ENCODE results near the gene PNPT1. TPM values are rescaled to one million over a fixed set of nuclear protein-coding genes. Genes with fewer than 3 reads are reported as not detected.

The PNPT1 gene
- total and polyA plus RNA-seq, 2 of the 8 experiments (the other 6 are each of a cell fraction or from before 2014, with no cell fraction given) = 8.3 to 40.2 TPM

DNA sequence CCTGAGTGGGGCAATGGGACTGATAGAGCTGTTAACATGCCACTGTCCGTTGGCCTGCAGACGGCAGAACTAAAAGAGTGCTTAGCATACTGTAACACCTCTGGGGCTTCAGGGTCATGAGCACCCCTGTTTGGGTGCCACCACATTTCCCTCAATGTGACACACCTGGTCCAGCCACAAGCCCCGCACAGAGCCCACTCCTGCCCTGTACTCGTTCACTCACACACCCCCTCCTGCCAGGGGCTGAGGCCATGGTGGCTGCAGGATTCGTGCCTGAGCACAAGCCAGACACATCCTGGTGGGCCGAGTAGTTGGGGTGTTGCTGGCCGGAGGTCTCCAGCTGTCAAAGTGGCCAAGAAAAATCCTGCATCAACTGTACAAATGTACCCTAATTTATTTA lies 71.8 kb downstream of the PNPT1 start:
- Histone ChIP-seq H3K56ac (replicated peaks; ENCODE audit: insufficient read length, low read depth, low read length) (no peak overlapping the region), H3K36me3 (ENCODE audit: control insufficient read depth in 2 of 4, insufficient read depth in 4 of 4, low read length in 3 of 4) (no peaks in the 10 kb centered on the region), H3K4me1 (replicated peaks in 1 of 4; ENCODE audit: control insufficient read depth in 3 of 4, insufficient read depth in 4 of 4, low read length in 3 of 4) (peaks cover 0 to 3% (median 0%) of the 10 kb centered on the region in 4 experiments; a peak in 1 of 7 replicates), H3K4me2 (ENCODE audit: insufficient read depth in 1 of 2, low read depth in 2 of 2, low read length in 2 of 2) (no peak overlapping the region), H3K27me3 (replicated peaks in 1 of 4; ENCODE audit: control insufficient read depth in 3 of 4, extremely low read depth in 1 of 4, insufficient read depth in 3 of 4, low read length in 3 of 4) (no peaks in the 10 kb centered on the region), H2BK20ac (ENCODE audit: low read length) (no peak overlapping the region), H3K18ac (ENCODE audit: extremely low read depth, low read length) (no peak overlapping the region), H3K9ac (replicated peaks in 1 of 4; ENCODE audit: extremely low read depth in 1 of 4, low read depth in 3 of 4, low read length in 3 of 4) (no peak overlapping the region; a peak in 1 of 7 replicates), H3K14ac (ENCODE audit: insufficient read length) (no peak overlapping the region), H3K27ac (ENCODE audit: low read depth, low read length) (no peak overlapping the region), H4K91ac (replicated peaks; ENCODE audit: insufficient read length, low read length) (no peak overlapping the region), H2BK120ac (replicated peaks; ENCODE audit: low read depth, low read length) (no peak overlapping the region), H2BK5ac (ENCODE audit: low read depth, low read length) (no peak overlapping the region), H2AFZ (ENCODE audit: low read length) (no peak overlapping the region), H3K4ac (replicated peaks; ENCODE audit: insufficient read length, low read depth, low read length) (no peak overlapping the region), H4K20me1 (replicated peaks in 1 of 2; ENCODE audit: control insufficient read depth in 1 of 2, insufficient read depth in 2 of 2, low read length in 2 of 2) (peaks cover 0 to 9% of the 10 kb centered on the region in 2 experiments), H3K23me2 (ENCODE audit: low read depth, low read length) (0 out of 2 replicates have a peak, but pooled peaks cover 3% of the 10 kb centered on the region), H2BK12ac (ENCODE audit: low read depth, low read length) (no peak overlapping the region), H3K23ac (ENCODE audit: insufficient read length) (no peak overlapping the region), H3K79me1 (ENCODE audit: low read depth, low read length) (peaks cover 13% of the 10 kb centered on the region; the same call in 1 of the 2 replicates), H3K4me3 (ENCODE audit: extremely low read depth in 1 of 4, insufficient read depth in 2 of 4, low read depth in 3 of 4, low read length in 4 of 4) (no peak overlapping the region), H3K9me3 (ENCODE audit: insufficient read depth in 2 of 2, low read depth in 1 of 2, low read length in 1 of 2) (no peaks in the 10 kb centered on the region), H4K5ac (ENCODE audit: insufficient read length, low read depth, low read length) (no peak overlapping the region), H2AK5ac (ENCODE audit: low read depth, low read length) (no peak overlapping the region), H3K79me2 (ENCODE audit: control insufficient read depth in 1 of 2, insufficient read depth in 2 of 2, low read length in 2 of 2) (peaks cover 6 to 46% of the 10 kb centered on the region in 2 experiments), H4K8ac (ENCODE audit: extremely low read depth, insufficient read depth, low read length) (no peak overlapping the region), H2BK15ac (ENCODE audit: low read length) (no peak overlapping the region)
- TF ChIP-seq PHF8 (conservative IDR thresholded peaks at IDR 0.05; ENCODE audit: low read depth, low read length) (no peak), RFX5 (IDR thresholded peaks at IDR 0.05; ENCODE audit: borderline replicate concordance, low read depth, low read length) (no peak), SIN3A (conservative IDR thresholded peaks at IDR 0.05 in 1 of 2, IDR thresholded peaks at IDR 0.05 in 1 of 2; ENCODE audit: low read depth in 1 of 2, low read length in 2 of 2) (no peak), SAP30 (IDR thresholded peaks at IDR 0.05; ENCODE audit: insufficient read depth, insufficient replicate concordance, low read length) (no peak), POU5F1 (IDR thresholded peaks at IDR 0.05; ENCODE audit: low read depth, low read length) (no peak), TEAD4 (IDR thresholded peaks at IDR 0.05; ENCODE audit: low read depth, low read length) (no peak), CBX5 (IDR thresholded peaks at IDR 0.05; ENCODE audit: low read depth, low read length) (no peak), EP300 (IDR thresholded peaks at IDR 0.05; ENCODE audit: borderline replicate concordance in 1 of 2, low read depth in 2 of 2, low read length in 2 of 2) (no peak), YY1 (IDR thresholded peaks at IDR 0.05; ENCODE audit: low read depth, low read length) (no peak), TCF12 (IDR thresholded peaks at IDR 0.05; ENCODE audit: low read depth, low read length) (no peak)
- WGBS, 2 experiments (ENCODE audit: extremely low coverage in 1 of 2, insufficient coverage in 1 of 2, insufficient read length in 1 of 2, insufficient replicate concordance in 2 of 2, low coverage in 1 of 2, low lambda C conversion rate in 2 of 2, missing lambda C conversion rate in 1 of 2) = 91% methylated on average over 7 of the region's 7 CpGs; no CpG with 5 or more reads in 1 of the 2 experiments
- ChIA-PET POLR2A (ENCODE audit: partially characterized antibody) (interaction anchor here (0.9 kb wide), 1 partner anchor 13 kb away, joined by 4 read pairs; no protein-coding TSS in a partner anchor), CTCF (ENCODE audit: partially characterized antibody) (interaction anchor here (1.9 kb wide), 1 partner anchor 15 kb away, joined by 4 read pairs; no protein-coding TSS in a partner anchor)
- DNase-seq (ENCODE audit: low read depth in 1 of 2, low spot score in 2 of 2) (no peak), FAIRE-seq (no peak)
